Gastroesophageal sphincter (tissue), 3 donors: ENCODE data around the gene HS6ST3.

ENCODE experiments used
- CTCF ChIP-seq, 4 experiments: fragments of 200-600 bp in 2 of 4; fragments of 450-650 bp in 2 of 4; sonication (generic) in 1 of 4; IDR thresholded peaks; one replicate each; pipeline ENCODE4 v1.5.1; 2017 to 2019; ENCODE audit warnings: antibody characterized with exemption in 4 of 4, mild to moderate bottlenecking in 2 of 4, moderate library complexity in 2 of 4
- POLR2AphosphoS5 ChIP-seq: sonication (generic); formaldehyde crosslinking; IDR thresholded peaks from one replicate; pipeline ENCODE4 v1.6.1; 2017; ENCODE audit warnings: antibody characterized with exemption

- TF ChIP-seq CTCF (IDR thresholded peaks at IDR 0.05) (no peak), POLR2AphosphoS5 (no peak)
These were observed 706.3 kb downstream of the HS6ST3 start for GRCh38 chr13:96796091-96796633.
